Testis (tissue), 3 donors: ENCODE measurements around the gene PPP1R3D. TPM values are rescaled to one million over a fixed set of nuclear protein-coding genes. Genes with fewer than 3 reads are reported as not detected.

Experiments
- DNase-seq: peaks from one replicate; pipeline ENCODE4 v3.0.0-alpha.2; 2019
- H3K27ac ChIP-seq, 2 donors: fragments of 200-600 bp; sonication (generic); one replicate each; pipeline ENCODE4 v1.5.1; 2019
- H3K27me3 ChIP-seq: fragments of 200-600 bp; sonication (generic); one replicate; pipeline ENCODE4 v1.5.1; 2019
- H3K36me3 ChIP-seq: fragments of 200-600 bp; sonication (generic); one replicate; pipeline ENCODE4 v1.5.1; 2017; ENCODE audit warnings: low read depth; ENCODE audit errors: missing control alignments
- H3K4me1 ChIP-seq: fragments of 200-600 bp; sonication (generic); one replicate; pipeline ENCODE4 v1.5.1; 2019
- H3K4me3 ChIP-seq, 2 donors: fragments of 200-600 bp; sonication (generic); one replicate each; pipeline ENCODE4 v1.5.1; 2017 to 2019
- H3K9me3 ChIP-seq: fragments of 200-600 bp; sonication (generic); one replicate; pipeline ENCODE4 v1.5.1; 2017
- CTCF ChIP-seq, 3 experiments: fragments of 450-650 bp in 2 of 3; fragments of 200-600 bp in 1 of 3; sonication (generic) in 1 of 3; IDR thresholded peaks; one replicate each; pipeline ENCODE4 v1.5.1; 2016 to 2019; ENCODE audit warnings: antibody characterized with exemption in 3 of 3, mild to moderate bottlenecking in 2 of 3, moderate library complexity in 1 of 3
- POLR2A ChIP-seq: fragments of 450-650 bp; IDR thresholded peaks from one replicate; pipeline ENCODE4 v1.6.1; 2017; ENCODE audit warnings: antibody characterized with exemption, mild to moderate bottlenecking, moderate library complexity
- WGBS, 2 donors: methylation state at CpG; one replicate each; pipeline ENCODE4 v1.1.5; 2018; 5-methylcytosine and 5-hydroxymethylcytosine counted together
- intact Hi-C: fragments of 100-400 bp; cut with DNase I; formaldehyde crosslinking; loops from one replicate; pipeline ENCODE4 v1.15.1; 2023; ENCODE audit warnings: low total_unique reads
- polyA plus RNA-seq: library from polyadenylated mRNA; stranded (reverse); fragments of 350-450 nt; fragmentation: Illumina TruSeq; extraction: RNeasy Lipid Tissue Mini Kit (QIAGEN cat#74804); gene quantifications from one replicate; pipeline ENCODE4 v1.2.3, GENCODE V29; 2014; ENCODE audit warnings: low read depth, low replicate concordance; ENCODE audit not compliant: insufficient read depth
- total RNA-seq, 2 donors: library from RNA; depleted of rRNA; stranded (reverse); fragments of >200 nt; gene quantifications; one replicate each; pipeline ENCODE4 v1.2.3, GENCODE V29; 2016

Gene PPP1R3D
- total and polyA plus RNA-seq, 3 donors from 2014 or later, result 4.7 to 9.4 (median 8.2) TPM

- Histone ChIP-seq H3K4me1 (peaks cover 10% of the 10 kb centered on the region), H3K27ac (no peak overlapping the region), H3K4me3 (no peak overlapping the region), H3K36me3 (no peaks in the 10 kb centered on the region), H3K9me3 (no peaks in the 10 kb centered on the region), H3K27me3 (no peaks in the 10 kb centered on the region)
- TF ChIP-seq CTCF (IDR thresholded peaks at IDR 0.05) (no peak), POLR2A (no peak)
- 92 to 93% methylated on average over 6 of the region's 6 CpGs for WGBS, 2 donors
- no peak for DNase-seq
- intact Hi-C loops, result no loop called here
Observed at GRCh38 chr20:59949911-59950310, 9.8 kb upstream of the PPP1R3D start.

GRCh38 chr20:59948828-59949720, 9.0 kb upstream of the PPP1R3D start:
- Histone ChIP-seq H3K36me3 (no peaks in the 10 kb centered on the region), H3K4me1 (peaks cover 10% of the 10 kb centered on the region), H3K27me3 (no peaks in the 10 kb centered on the region), H3K27ac (no peak overlapping the region), H3K9me3 (no peaks in the 10 kb centered on the region), H3K4me3 (no peak overlapping the region)
- TF ChIP-seq POLR2A, result no peak
- peak in 2 of 3 experiments; percentile 40 to 63 for TF ChIP-seq CTCF (IDR thresholded peaks at IDR 0.05)
- peak; percentile 28 for DNase-seq
- intact Hi-C loops, result no loop called here
- 45 to 52% methylated on average over 7 of the region's 7 CpGs for WGBS, 2 donors

- WGBS, 2 donors, result 53 to 65% methylated on average over 1 of the region's 1 CpG
- DNase-seq, result no peak
- no peaks in the 10 kb centered on the region for H3K36me3 ChIP-seq
- TF ChIP-seq POLR2A (no peak), CTCF (IDR thresholded peaks at IDR 0.05) (no peak)
- no peaks in the 10 kb centered on the region for H3K27me3 ChIP-seq
- no peaks in the 10 kb centered on the region for H3K9me3 ChIP-seq
- intact Hi-C loops, result no loop called here
- no peak overlapping the region for H3K27ac ChIP-seq
- H3K4me1 ChIP-seq, result peaks cover 10% of the 10 kb centered on the region
- no peak overlapping the region for H3K4me3 ChIP-seq
Observed at GRCh38 chr20:59948212-59948611, 8.1 kb upstream of the PPP1R3D start.

- no peaks in the 10 kb centered on the region for H3K27me3 ChIP-seq
- peaks cover 10% of the 10 kb centered on the region for H3K4me1 ChIP-seq
- H3K4me3 ChIP-seq, result no peak overlapping the region
- no peaks in the 10 kb centered on the region for H3K9me3 ChIP-seq
- no peaks in the 10 kb centered on the region for H3K36me3 ChIP-seq
- TF ChIP-seq CTCF (IDR thresholded peaks at IDR 0.05), result no peak
- TF ChIP-seq POLR2A, result no peak
- no peak for DNase-seq
- intact Hi-C loops, result no loop called here
- no peak overlapping the region for H3K27ac ChIP-seq
- WGBS, 2 donors, result 91 to 98% methylated on average over 8 of the region's 8 CpGs
Observed at GRCh38 chr20:59947376-59947775, 7.3 kb upstream of the PPP1R3D start.

- Histone ChIP-seq H3K4me3 (no peak overlapping the region), H3K4me1 (peaks cover 22% of the 10 kb centered on the region), H3K9me3 (no peaks in the 10 kb centered on the region), H3K27ac (no peak overlapping the region), H3K36me3 (no peaks in the 10 kb centered on the region), H3K27me3 (no peaks in the 10 kb centered on the region)
- DNase-seq, result no peak
- intact Hi-C loops, result no loop called here
- 70 to 82% methylated on average over 2 of the region's 2 CpGs for WGBS, 2 donors
- no peak for TF ChIP-seq CTCF (IDR thresholded peaks at IDR 0.05)
- TF ChIP-seq POLR2A, result no peak
Observed at GRCh38 chr20:59945731-59946130, 5.6 kb upstream of the PPP1R3D start.
